ENCODE results near the gene CEACAM7.

DNA sequence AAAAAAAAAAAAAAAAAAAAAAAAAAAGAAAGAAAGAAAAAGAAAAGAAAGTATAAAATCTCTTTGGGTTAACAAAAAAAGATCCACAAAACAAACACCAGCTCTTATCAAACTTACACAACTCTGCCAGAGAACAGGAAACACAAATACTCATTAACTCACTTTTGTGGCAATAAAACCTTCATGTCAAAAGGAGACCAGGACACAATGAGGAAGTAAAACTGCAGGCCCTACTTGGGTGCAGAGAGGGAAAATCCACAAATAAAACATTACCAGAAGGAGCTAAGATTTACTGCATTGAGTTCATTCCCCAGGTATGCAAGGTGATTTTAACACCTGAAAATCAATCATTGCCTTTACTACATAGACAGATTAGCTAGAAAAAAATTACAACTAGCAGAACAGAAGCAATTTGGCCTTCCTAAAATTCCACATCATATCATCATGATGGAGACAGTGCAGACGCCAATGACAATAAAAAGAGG, 10.7 kb upstream of the CEACAM7 start:
- TF ChIP-seq, protein P1, sequence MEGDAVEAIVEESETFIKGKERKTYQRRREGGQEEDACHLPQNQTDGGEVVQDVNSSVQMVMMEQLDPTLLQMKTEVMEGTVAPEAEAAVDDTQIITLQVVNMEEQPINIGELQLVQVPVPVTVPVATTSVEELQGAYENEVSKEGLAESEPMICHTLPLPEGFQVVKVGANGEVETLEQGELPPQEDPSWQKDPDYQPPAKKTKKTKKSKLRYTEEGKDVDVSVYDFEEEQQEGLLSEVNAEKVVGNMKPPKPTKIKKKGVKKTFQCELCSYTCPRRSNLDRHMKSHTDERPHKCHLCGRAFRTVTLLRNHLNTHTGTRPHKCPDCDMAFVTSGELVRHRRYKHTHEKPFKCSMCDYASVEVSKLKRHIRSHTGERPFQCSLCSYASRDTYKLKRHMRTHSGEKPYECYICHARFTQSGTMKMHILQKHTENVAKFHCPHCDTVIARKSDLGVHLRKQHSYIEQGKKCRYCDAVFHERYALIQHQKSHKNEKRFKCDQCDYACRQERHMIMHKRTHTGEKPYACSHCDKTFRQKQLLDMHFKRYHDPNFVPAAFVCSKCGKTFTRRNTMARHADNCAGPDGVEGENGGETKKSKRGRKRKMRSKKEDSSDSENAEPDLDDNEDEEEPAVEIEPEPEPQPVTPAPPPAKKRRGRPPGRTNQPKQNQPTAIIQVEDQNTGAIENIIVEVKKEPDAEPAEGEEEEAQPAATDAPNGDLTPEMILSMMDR (IDR thresholded peaks at IDR 0.05; ENCODE audit: insufficient read depth, low read length): no peak
- TF ChIP-seq, protein P2, sequence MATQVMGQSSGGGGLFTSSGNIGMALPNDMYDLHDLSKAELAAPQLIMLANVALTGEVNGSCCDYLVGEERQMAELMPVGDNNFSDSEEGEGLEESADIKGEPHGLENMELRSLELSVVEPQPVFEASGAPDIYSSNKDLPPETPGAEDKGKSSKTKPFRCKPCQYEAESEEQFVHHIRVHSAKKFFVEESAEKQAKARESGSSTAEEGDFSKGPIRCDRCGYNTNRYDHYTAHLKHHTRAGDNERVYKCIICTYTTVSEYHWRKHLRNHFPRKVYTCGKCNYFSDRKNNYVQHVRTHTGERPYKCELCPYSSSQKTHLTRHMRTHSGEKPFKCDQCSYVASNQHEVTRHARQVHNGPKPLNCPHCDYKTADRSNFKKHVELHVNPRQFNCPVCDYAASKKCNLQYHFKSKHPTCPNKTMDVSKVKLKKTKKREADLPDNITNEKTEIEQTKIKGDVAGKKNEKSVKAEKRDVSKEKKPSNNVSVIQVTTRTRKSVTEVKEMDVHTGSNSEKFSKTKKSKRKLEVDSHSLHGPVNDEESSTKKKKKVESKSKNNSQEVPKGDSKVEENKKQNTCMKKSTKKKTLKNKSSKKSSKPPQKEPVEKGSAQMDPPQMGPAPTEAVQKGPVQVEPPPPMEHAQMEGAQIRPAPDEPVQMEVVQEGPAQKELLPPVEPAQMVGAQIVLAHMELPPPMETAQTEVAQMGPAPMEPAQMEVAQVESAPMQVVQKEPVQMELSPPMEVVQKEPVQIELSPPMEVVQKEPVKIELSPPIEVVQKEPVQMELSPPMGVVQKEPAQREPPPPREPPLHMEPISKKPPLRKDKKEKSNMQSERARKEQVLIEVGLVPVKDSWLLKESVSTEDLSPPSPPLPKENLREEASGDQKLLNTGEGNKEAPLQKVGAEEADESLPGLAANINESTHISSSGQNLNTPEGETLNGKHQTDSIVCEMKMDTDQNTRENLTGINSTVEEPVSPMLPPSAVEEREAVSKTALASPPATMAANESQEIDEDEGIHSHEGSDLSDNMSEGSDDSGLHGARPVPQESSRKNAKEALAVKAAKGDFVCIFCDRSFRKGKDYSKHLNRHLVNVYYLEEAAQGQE (IDR thresholded peaks at IDR 0.05; ENCODE audit: insufficient replicate concordance, low read depth): peak; percentile 38
- no peak for TF ChIP-seq SPI1 (IDR thresholded peaks at IDR 0.05; ENCODE audit: borderline replicate concordance, low read depth)
- TF ChIP-seq POLR2AphosphoS5 (IDR thresholded peaks at IDR 0.05; ENCODE audit: low read depth): no peak
- no peak for TF ChIP-seq GABPA (IDR thresholded peaks at IDR 0.05; ENCODE audit: low read depth)

Measured in HL-60 (cell line).